GM12878 (cell line): ENCODE measurements around the gene SMIM20. TPM values are rescaled to one million over a fixed set of nuclear protein-coding genes. Genes with fewer than 3 reads are reported as not detected.

Source experiments
- ATAC-seq: fragments of 200-7000 bp; cut with Tn5 transposase; 3 replicates; pipeline ENCODE4 v1.9.1; 2020; ENCODE audit warnings: mild to moderate bottlenecking, moderate library complexity
- BruUV-seq: library from RNA; stranded (reverse); fragments of 400-500 nt; replicated peaks from 2 replicates; lab custom pipeline; 2021; lab: Mats Ljungman, UMichigan
- CTCF ChIA-PET: fragments of 300-600 bp; sonication (Branson Sonifier 250); formaldehyde crosslinking; extraction: SDS; loops from one replicate; lab custom pipeline; 2021; ENCODE audit warnings: inconsistent platforms; lab: Yijun Ruan, JAX
- POLR2A ChIA-PET: fragments of 350-600 bp; formaldehyde crosslinking; extraction: SDS; loops from one replicate; lab custom pipeline; 2021; ENCODE audit warnings: inconsistent platforms; lab: Charles Lee
- RAD21 ChIA-PET: fragments of 300-600 bp; sonication (Branson Sonifier 250); formaldehyde crosslinking; loops from one replicate; lab custom pipeline; 2023; ENCODE audit warnings: antibody characterized with exemption; ENCODE audit not compliant: unreplicated experiment; lab: Charles Lee
- SMC1A ChIA-PET: fragments of 300-600 bp; sonication (Branson Sonifier 250); formaldehyde crosslinking; loops from one replicate; lab custom pipeline; 2023; ENCODE audit not compliant: unreplicated experiment, uncharacterized antibody; lab: Charles Lee
- DNase-seq: peaks from one replicate; pipeline ENCODE4 v3.0.0-alpha.2; 2011; ENCODE audit warnings: low read depth, low spot score
- FAIRE-seq: peaks from 3 replicates; lab custom pipeline; 2011; peaks lifted over from hg19 to GRCh38; lab: Jason Lieb, UNC
- H2AFZ ChIP-seq: 2 replicates; pipeline ENCODE4 v1.6.0; 2011; ENCODE audit warnings: low read depth, low read length, control low read depth; ENCODE audit not compliant: control insufficient read depth
- H3K27ac ChIP-seq: 2 replicates; pipeline ENCODE4 v1.5.1; 2011; ENCODE audit warnings: control low read depth; ENCODE audit not compliant: control insufficient read depth, insufficient read depth
- H3K27me3 ChIP-seq, 2 experiments: replicated peaks in 1 of 2; 2 replicates each; pipeline versions ENCODE4 v1.6.0 to v1.6.1; 2011; ENCODE audit warnings: low read length in 1 of 2; ENCODE audit not compliant: control insufficient read depth in 2 of 2, insufficient read depth in 2 of 2
- H3K36me3 ChIP-seq, 2 experiments: 2 replicates each; pipeline ENCODE4 v1.5.1; 2011; ENCODE audit warnings: low read length in 1 of 2; ENCODE audit not compliant: control insufficient read depth in 2 of 2, insufficient read depth in 2 of 2
- H3K4me1 ChIP-seq: 2 replicates; pipeline ENCODE4 v1.6.1; 2011; ENCODE audit warnings: mild to moderate bottlenecking, low read length, moderate library complexity, mixed read lengths; ENCODE audit not compliant: control insufficient read depth, insufficient read depth
- H3K4me2 ChIP-seq: 2 replicates; pipeline ENCODE4 v1.6.0; 2011; ENCODE audit warnings: control low read depth; ENCODE audit not compliant: control insufficient read depth, insufficient read depth
- H3K4me3 ChIP-seq: fragments of 200-600 bp; sonication (generic); 2 replicates; pipeline ENCODE4 v1.5.1; 2016
- H3K79me2 ChIP-seq: 2 replicates; pipeline ENCODE4 v1.6.0; 2011; ENCODE audit warnings: low read length; ENCODE audit not compliant: control insufficient read depth, insufficient read depth
- H3K9ac ChIP-seq: 2 replicates; pipeline ENCODE4 v1.8.0; 2011; ENCODE audit warnings: low read length, control low read depth, mixed read lengths; ENCODE audit not compliant: control insufficient read depth, insufficient read depth
- H3K9me3 ChIP-seq: replicated peaks from 3 replicates; pipeline ENCODE4 v1.5.1; 2011; ENCODE audit warnings: mild to moderate bottlenecking, low read length; ENCODE audit not compliant: control insufficient read depth, insufficient read depth
- H4K20me1 ChIP-seq: 2 replicates; pipeline ENCODE4 v1.6.0; 2011; ENCODE audit not compliant: control insufficient read depth, insufficient read depth
- BACH1 ChIP-seq: fragments of 450-650 bp; IDR thresholded peaks from 2 replicates; pipeline ENCODE4 v1.6.1; 2017; ENCODE audit warnings: mild to moderate bottlenecking, borderline replicate concordance
- CBX5 ChIP-seq: sonication (generic); IDR thresholded peaks from 2 replicates; pipeline ENCODE4 v1.6.1; 2016; ENCODE audit warnings: low read depth, moderate library complexity, mild to moderate bottlenecking, inconsistent platforms
- CHD1 ChIP-seq: IDR thresholded peaks from 2 replicates; pipeline ENCODE4 v1.6.1; 2012; ENCODE audit warnings: low read depth, low read length, improper control_type of control experiment
- ETV6 ChIP-seq, 2 experiments: fragments of 450-650 bp in 1 of 2; IDR thresholded peaks in 1 of 2; conservative IDR thresholded peaks in 1 of 2; 2 replicates each; pipeline ENCODE4 v1.6.1; 2014; ENCODE audit warnings: antibody characterized with exemption in 1 of 2, borderline replicate concordance in 1 of 2, low read depth in 1 of 2, mild to moderate bottlenecking in 1 of 2, moderate library complexity in 1 of 2
- MEF2A ChIP-seq: IDR thresholded peaks from 2 replicates; pipeline ENCODE4 v1.6.1; 2011; ENCODE audit warnings: low read depth, mild to moderate bottlenecking, low read length, moderate library complexity; ENCODE audit not compliant: insufficient read depth
- YBX1 ChIP-seq: fragments of 450-650 bp; IDR thresholded peaks from 2 replicates; pipeline ENCODE4 v1.6.1; 2016; ENCODE audit warnings: antibody characterized with exemption
- WGBS: methylation state at CpG from one replicate; pipeline ENCODE4 v1.1.6; 2016; ENCODE audit warnings: low lambda C conversion rate; ENCODE audit not compliant: insufficient replicate concordance, insufficient coverage; ENCODE audit errors: missing lambda C conversion rate; 5-methylcytosine and 5-hydroxymethylcytosine counted together
- in situ Hi-C: fragments of 300-500 bp; cut with MboI; formaldehyde crosslinking; loops from 9 replicates; pipeline ENCODE4 v1.14.3; 2018; ENCODE audit warnings: mixed read lengths
- intact Hi-C: fragments of 100-400 bp; cut with micrococcal nuclease; formaldehyde crosslinking; loops from one replicate; pipeline ENCODE4 v1.14.2; 2022; ENCODE audit not compliant: unreplicated experiment
- polyA plus RNA-seq, 11 experiments: library from polyadenylated mRNA; depleted of rRNA in 4 of 11; unstranded in 6 of 11; stranded (reverse) in 5 of 11; fragments of >200 nt; fragmentation: Nextera tagmentation in 4 of 11; fragmentation: Illumina TruSeq in 1 of 11; extraction: Ambion mirVana in 4 of 11; extraction: Trizol in 1 of 11; gene quantifications; 1 replicate in 1 of 11; 2 replicates in 10 of 11; pipeline versions ENCODE4 v1.2.1 to v1.2.3, GENCODE V29; 2011 to 2016; ENCODE audit warnings: inconsistent platforms in 2 of 11, missing spikeins in 2 of 11, low read depth in 1 of 11
- total RNA-seq, 4 experiments: library from RNA; depleted of rRNA in 3 of 4; stranded (reverse); fragments of >200 nt in 3 of 4; fragmentation: Illumina TruSeq in 1 of 4; extraction: Trizol in 1 of 4; gene quantifications; 2 replicates each; pipeline versions ENCODE4 v1.2.1 to v1.2.3, GENCODE V29; 2013 to 2021
- TF ChIP-seq, protein P1 (sequence below): fragments of 450-650 bp; IDR thresholded peaks from 2 replicates; pipeline ENCODE4 v1.6.1; 2017; ENCODE audit warnings: mild to moderate bottlenecking, moderate library complexity
- TF ChIP-seq, protein P2 (sequence below): fragments of 450-650 bp; IDR thresholded peaks from 2 replicates; pipeline ENCODE4 v1.6.1; 2017; ENCODE audit warnings: borderline replicate concordance
- TF ChIP-seq, protein P3 (sequence below): fragments of 450-650 bp; IDR thresholded peaks from 2 replicates; pipeline ENCODE4 v1.6.1; 2018; ENCODE audit warnings: mild to moderate bottlenecking, low read depth, moderate library complexity; ENCODE audit not compliant: partially characterized antibody
- TF ChIP-seq, protein P4 (sequence below): IDR thresholded peaks from 2 replicates; pipeline ENCODE4 v1.6.1; 2011; ENCODE audit warnings: borderline replicate concordance, low read depth, mild to moderate bottlenecking, moderate library complexity, low read length; ENCODE audit not compliant: insufficient read depth, poor library complexity, severe bottlenecking

The SMIM20 gene
- total and polyA plus RNA-seq, 10 of the 15 experiments (the other 5 are each of a cell fraction or from before 2014, with no cell fraction given): 17.3 to 38.0 (median 28.8) TPM

DNA sequence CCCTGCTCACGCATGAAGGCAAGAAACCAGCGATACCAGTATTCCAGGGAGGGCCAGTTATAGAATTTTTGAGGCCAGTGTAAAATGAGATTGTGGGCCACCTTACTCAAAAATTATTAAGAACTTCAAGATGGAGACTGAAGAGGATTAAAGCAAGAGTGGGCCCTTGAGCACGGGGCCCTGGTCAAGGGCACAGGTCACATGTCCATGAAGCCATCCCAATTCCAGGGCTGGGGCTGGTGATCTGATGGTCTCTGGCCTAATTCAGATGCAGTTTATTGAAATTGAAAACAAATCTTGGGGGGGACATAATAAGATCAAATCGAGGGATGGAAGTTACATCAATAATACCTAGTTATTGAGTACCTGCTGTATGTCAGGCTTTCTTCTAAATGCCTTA, 58.3 kb downstream of the SMIM20 start (continued):
- TF ChIP-seq, protein P1, sequence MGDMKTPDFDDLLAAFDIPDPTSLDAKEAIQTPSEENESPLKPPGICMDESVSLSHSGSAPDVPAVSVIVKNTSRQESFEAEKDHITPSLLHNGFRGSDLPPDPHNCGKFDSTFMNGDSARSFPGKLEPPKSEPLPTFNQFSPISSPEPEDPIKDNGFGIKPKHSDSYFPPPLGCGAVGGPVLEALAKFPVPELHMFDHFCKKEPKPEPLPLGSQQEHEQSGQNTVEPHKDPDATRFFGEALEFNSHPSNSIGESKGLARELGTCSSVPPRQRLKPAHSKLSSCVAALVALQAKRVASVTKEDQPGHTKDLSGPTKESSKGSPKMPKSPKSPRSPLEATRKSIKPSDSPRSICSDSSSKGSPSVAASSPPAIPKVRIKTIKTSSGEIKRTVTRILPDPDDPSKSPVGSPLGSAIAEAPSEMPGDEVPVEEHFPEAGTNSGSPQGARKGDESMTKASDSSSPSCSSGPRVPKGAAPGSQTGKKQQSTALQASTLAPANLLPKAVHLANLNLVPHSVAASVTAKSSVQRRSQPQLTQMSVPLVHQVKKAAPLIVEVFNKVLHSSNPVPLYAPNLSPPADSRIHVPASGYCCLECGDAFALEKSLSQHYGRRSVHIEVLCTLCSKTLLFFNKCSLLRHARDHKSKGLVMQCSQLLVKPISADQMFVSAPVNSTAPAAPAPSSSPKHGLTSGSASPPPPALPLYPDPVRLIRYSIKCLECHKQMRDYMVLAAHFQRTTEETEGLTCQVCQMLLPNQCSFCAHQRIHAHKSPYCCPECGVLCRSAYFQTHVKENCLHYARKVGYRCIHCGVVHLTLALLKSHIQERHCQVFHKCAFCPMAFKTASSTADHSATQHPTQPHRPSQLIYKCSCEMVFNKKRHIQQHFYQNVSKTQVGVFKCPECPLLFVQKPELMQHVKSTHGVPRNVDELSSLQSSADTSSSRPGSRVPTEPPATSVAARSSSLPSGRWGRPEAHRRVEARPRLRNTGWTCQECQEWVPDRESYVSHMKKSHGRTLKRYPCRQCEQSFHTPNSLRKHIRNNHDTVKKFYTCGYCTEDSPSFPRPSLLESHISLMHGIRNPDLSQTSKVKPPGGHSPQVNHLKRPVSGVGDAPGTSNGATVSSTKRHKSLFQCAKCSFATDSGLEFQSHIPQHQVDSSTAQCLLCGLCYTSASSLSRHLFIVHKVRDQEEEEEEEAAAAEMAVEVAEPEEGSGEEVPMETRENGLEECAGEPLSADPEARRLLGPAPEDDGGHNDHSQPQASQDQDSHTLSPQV: no peak
- TF ChIP-seq MEF2A (no peak), YBX1 (no peak), CBX5 (no peak)

DNA sequence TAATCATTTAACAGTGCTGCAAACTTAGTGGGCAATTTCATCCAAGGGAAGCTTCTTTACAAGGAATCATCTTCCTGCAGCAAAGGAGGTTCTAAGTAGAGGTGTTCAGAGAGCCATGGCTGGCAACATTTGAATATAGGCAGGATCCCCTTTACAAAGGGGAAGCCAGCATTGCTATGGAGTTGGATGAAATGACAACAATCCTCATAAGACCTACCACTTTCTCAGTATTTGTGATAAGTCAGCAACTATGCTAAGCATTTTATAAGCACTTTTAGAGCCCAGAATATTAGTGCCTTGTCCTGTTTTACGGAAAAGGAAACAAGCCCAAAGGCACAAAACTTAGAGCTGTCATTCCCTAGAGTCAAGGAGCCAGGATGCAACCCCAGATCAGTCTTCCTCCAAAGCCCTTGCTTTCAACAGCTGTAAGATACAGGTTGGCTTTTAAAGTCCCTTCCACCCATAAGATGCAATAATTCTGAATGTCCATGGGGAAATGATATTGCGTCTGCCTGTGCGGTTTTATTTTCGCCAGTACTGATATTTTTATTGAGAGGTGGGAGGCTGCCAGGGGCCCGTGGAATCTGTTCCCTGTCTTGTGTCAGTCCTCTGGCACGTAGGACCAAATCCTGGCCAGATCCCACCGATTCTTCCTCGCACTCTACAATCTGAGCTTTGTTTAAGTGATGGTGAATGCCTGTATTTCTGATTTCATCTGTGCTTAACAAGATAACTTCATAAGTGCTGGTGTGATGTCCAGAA, 59.1 kb downstream of the SMIM20 start:
- no peaks in the 10 kb centered on the region for H3K27me3 ChIP-seq
- H3K4me2 ChIP-seq: no peak overlapping the region
- ChIA-PET RAD21 (interaction anchor here (1.1 kb wide), 1 partner anchor 13 kb away, joined by 3 read pairs; no protein-coding TSS in a partner anchor), POLR2A (interaction anchor here (0.5 kb wide), 1 partner anchor 428 kb away, joined by 3 read pairs; no protein-coding TSS in a partner anchor), SMC1A (interaction anchor here (0.6 to 1.4 kb wide), 4 partner anchors 9 to 237 kb away, joined by 3 to 4 read pairs (median 3); no protein-coding TSS in a partner anchor), CTCF (interaction anchor here (0.8 to 1.6 kb wide), 2 partner anchors 11 to 15 kb away, joined by 4 to 7 read pairs; no protein-coding TSS in a partner anchor)
- intact Hi-C loops: no loop called here
- H3K4me3 ChIP-seq: no peak overlapping the region
- H3K36me3 ChIP-seq: no peaks in the 10 kb centered on the region
- FAIRE-seq (no peak), DNase-seq (no peak), ATAC-seq (no peak)
- no TSS peak for BruUV-seq
- no peaks in the 10 kb centered on the region for H3K9me3 ChIP-seq
- no peak overlapping the region for H3K9ac ChIP-seq
- no peak overlapping the region for H2AFZ ChIP-seq
- no peaks in the 10 kb centered on the region for H3K79me2 ChIP-seq
- no peak overlapping the region for H3K27ac ChIP-seq
- H3K4me1 ChIP-seq: peaks cover 14% of the 10 kb centered on the region
- no peaks in the 10 kb centered on the region for H4K20me1 ChIP-seq
- WGBS: 66% methylated on average over 8 of the region's 8 CpGs
- in situ Hi-C loops: no loop called here
- TF ChIP-seq, protein P2, sequence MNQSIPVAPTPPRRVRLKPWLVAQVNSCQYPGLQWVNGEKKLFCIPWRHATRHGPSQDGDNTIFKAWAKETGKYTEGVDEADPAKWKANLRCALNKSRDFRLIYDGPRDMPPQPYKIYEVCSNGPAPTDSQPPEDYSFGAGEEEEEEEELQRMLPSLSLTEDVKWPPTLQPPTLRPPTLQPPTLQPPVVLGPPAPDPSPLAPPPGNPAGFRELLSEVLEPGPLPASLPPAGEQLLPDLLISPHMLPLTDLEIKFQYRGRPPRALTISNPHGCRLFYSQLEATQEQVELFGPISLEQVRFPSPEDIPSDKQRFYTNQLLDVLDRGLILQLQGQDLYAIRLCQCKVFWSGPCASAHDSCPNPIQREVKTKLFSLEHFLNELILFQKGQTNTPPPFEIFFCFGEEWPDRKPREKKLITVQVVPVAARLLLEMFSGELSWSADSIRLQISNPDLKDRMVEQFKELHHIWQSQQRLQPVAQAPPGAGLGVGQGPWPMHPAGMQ: no peak
- TF ChIP-seq, protein P3, sequence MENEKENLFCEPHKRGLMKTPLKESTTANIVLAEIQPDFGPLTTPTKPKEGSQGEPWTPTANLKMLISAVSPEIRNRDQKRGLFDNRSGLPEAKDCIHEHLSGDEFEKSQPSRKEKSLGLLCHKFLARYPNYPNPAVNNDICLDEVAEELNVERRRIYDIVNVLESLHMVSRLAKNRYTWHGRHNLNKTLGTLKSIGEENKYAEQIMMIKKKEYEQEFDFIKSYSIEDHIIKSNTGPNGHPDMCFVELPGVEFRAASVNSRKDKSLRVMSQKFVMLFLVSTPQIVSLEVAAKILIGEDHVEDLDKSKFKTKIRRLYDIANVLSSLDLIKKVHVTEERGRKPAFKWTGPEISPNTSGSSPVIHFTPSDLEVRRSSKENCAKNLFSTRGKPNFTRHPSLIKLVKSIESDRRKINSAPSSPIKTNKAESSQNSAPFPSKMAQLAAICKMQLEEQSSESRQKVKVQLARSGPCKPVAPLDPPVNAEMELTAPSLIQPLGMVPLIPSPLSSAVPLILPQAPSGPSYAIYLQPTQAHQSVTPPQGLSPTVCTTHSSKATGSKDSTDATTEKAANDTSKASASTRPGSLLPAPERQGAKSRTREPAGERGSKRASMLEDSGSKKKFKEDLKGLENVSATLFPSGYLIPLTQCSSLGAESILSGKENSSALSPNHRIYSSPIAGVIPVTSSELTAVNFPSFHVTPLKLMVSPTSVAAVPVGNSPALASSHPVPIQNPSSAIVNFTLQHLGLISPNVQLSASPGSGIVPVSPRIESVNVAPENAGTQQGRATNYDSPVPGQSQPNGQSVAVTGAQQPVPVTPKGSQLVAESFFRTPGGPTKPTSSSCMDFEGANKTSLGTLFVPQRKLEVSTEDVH: no peak
- TF ChIP-seq, protein P4, sequence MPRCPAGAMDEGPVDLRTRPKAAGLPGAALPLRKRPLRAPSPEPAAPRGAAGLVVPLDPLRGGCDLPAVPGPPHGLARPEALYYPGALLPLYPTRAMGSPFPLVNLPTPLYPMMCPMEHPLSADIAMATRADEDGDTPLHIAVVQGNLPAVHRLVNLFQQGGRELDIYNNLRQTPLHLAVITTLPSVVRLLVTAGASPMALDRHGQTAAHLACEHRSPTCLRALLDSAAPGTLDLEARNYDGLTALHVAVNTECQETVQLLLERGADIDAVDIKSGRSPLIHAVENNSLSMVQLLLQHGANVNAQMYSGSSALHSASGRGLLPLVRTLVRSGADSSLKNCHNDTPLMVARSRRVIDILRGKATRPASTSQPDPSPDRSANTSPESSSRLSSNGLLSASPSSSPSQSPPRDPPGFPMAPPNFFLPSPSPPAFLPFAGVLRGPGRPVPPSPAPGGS: no peak
- TF ChIP-seq BACH1 (no peak), ETV6 (conservative IDR thresholded peaks at IDR 0.05 in 1 of 2, IDR thresholded peaks at IDR 0.05 in 1 of 2; ENCODE audit: borderline replicate concordance in 1 of 2, low read depth in 1 of 2) (no peak), CHD1 (no peak)
